HepG2 (cell line): ENCODE data around the gene OR51G1. TPM values are rescaled to one million over a fixed set of nuclear protein-coding genes. Genes with fewer than 3 reads are reported as not detected.

Experiments
- ATAC-seq: fragments of 200-7000 bp; cut with Tn5 transposase; 3 replicates; pipeline ENCODE4 v1.9.1; 2020; ENCODE audit warnings: mild to moderate bottlenecking, moderate library complexity
- BruUV-seq: library from RNA; stranded (reverse); fragments of 400-500 nt; replicated peaks from 2 replicates; lab custom pipeline; 2021; lab: Mats Ljungman, UMichigan
- CTCF ChIA-PET: fragments of 300-600 bp; formaldehyde crosslinking; extraction: SDS; loops from one replicate; lab custom pipeline; 2021; ENCODE audit warnings: low total read pairs, inconsistent platforms, low intra/inter-chr PET ratio; lab: Yijun Ruan, JAX
- POLR2A ChIA-PET: fragments of 350-600 bp; sonication (Branson Sonifier 250); formaldehyde crosslinking; loops from one replicate; lab custom pipeline; 2020; ENCODE audit warnings: antibody characterized with exemption, inconsistent platforms; lab: Yijun Ruan, JAX
- DNase-seq: peaks from one replicate; pipeline ENCODE4 v3.0.0-alpha.2; 2015; ENCODE audit warnings: low spot score
- FAIRE-seq: peaks from 3 replicates; lab custom pipeline; 2011; peaks lifted over from hg19 to GRCh38; lab: Jason Lieb, UNC
- H2AFZ ChIP-seq: one replicate; pipeline ENCODE4 v1.6.1; 2011; ENCODE audit warnings: low read length, inconsistent platforms
- H3K27ac ChIP-seq: fragments of 300-600 bp; 3 replicates; pipeline ENCODE4 v1.8.0; 2011; ENCODE audit warnings: mixed run types, mild to moderate bottlenecking, mixed read lengths, low read length, inconsistent platforms; ENCODE audit not compliant: insufficient read depth; ENCODE audit errors: extremely low read length
- H3K27me3 ChIP-seq, 2 experiments: fragments of 200-600 bp in 1 of 2; 2 replicates in 1 of 2; 3 replicates in 1 of 2; pipeline versions ENCODE4 v1.6.0 to v1.8.0; 2011; ENCODE audit warnings: low read length in 2 of 2, mild to moderate bottlenecking in 2 of 2, moderate library complexity in 2 of 2, inconsistent platforms in 1 of 2; ENCODE audit not compliant: insufficient read depth in 2 of 2, control insufficient read depth in 1 of 2
- H3K36me3 ChIP-seq, 2 experiments: fragments of 200-600 bp in 1 of 2; replicated peaks in 1 of 2; 2 replicates in 1 of 2; 3 replicates in 1 of 2; pipeline versions ENCODE4 v1.5.1 to v1.8.0; 2011; ENCODE audit warnings: low read length in 2 of 2, inconsistent platforms in 1 of 2; ENCODE audit not compliant: insufficient read depth in 2 of 2, control insufficient read depth in 1 of 2
- H3K4me1 ChIP-seq: 2 replicates; pipeline ENCODE4 v1.5.1; 2012; ENCODE audit warnings: low read length, inconsistent platforms; ENCODE audit not compliant: insufficient read depth
- H3K4me2 ChIP-seq: 2 replicates; pipeline ENCODE4 v1.6.0; 2011; ENCODE audit warnings: low read depth, low read length, inconsistent platforms
- H3K4me3 ChIP-seq, 3 experiments: fragments of 200-600 bp in 1 of 3; sonication (generic), shearing (Covaris generic) in 1 of 3; replicated peaks in 1 of 3; 2 replicates each; pipeline ENCODE4 v1.5.1; 2011 to 2016; ENCODE audit warnings: low read length in 3 of 3, inconsistent platforms in 2 of 3, low read depth in 2 of 3, mild to moderate bottlenecking in 2 of 3, control low read depth in 1 of 3, mixed read lengths in 1 of 3; ENCODE audit not compliant: insufficient read depth in 1 of 3
- H3K79me2 ChIP-seq: one replicate; pipeline ENCODE4 v1.6.1; 2011; ENCODE audit warnings: low read length, inconsistent platforms; ENCODE audit not compliant: insufficient read depth
- H3K9ac ChIP-seq: 2 replicates; pipeline ENCODE4 v1.6.0; 2011; ENCODE audit warnings: mild to moderate bottlenecking, low read depth, low read length, inconsistent platforms; ENCODE audit not compliant: insufficient read depth
- H3K9me3 ChIP-seq: 2 replicates; pipeline ENCODE4 v1.5.1; 2012; ENCODE audit warnings: mild to moderate bottlenecking, low read length
- H4K20me1 ChIP-seq: 2 replicates; pipeline ENCODE4 v1.6.0; 2011; ENCODE audit warnings: inconsistent platforms, mild to moderate bottlenecking, low read length, moderate library complexity; ENCODE audit not compliant: insufficient read depth
- ATM ChIP-seq: fragments of 450-650 bp; IDR thresholded peaks from 2 replicates; pipeline ENCODE4 v1.7.1; 2017; ENCODE audit warnings: mild to moderate bottlenecking, borderline replicate concordance
- CREB1 ChIP-seq, 2 experiments: fragments of 450-650 bp in 1 of 2; IDR thresholded peaks; 2 replicates each; pipeline ENCODE4 v1.6.1; 2016 to 2017; ENCODE audit warnings: control low read depth in 1 of 2, mild to moderate bottlenecking in 1 of 2, missing compliant biosample characterization in 1 of 2, missing genetic modification characterization in 1 of 2
- NCOA2 ChIP-seq: sonication (generic); formaldehyde crosslinking; IDR thresholded peaks from 2 replicates; pipeline ENCODE4 v1.8.0; 2022; ENCODE audit warnings: inconsistent platforms
- PAWR ChIP-seq: sonication (generic); formaldehyde crosslinking; IDR thresholded peaks from 2 replicates; pipeline ENCODE4 v1.4.0; 2020; ENCODE audit warnings: missing genetic modification reagents, mild to moderate bottlenecking, borderline replicate concordance
- POLR2A ChIP-seq, 2 experiments: IDR thresholded peaks; 2 replicates each; pipeline ENCODE4 v1.6.1; 2011; ENCODE audit warnings: low read depth in 2 of 2, low read length in 2 of 2, mild to moderate bottlenecking in 1 of 2, moderate library complexity in 1 of 2; ENCODE audit not compliant: insufficient read depth in 1 of 2
- ZFAT ChIP-seq: sonication (generic); formaldehyde crosslinking; conservative IDR thresholded peaks from 2 replicates; pipeline ENCODE4 v1.8.1; 2023; ENCODE audit warnings: missing genetic modification reagents, inconsistent platforms
- ZNF615 ChIP-seq: sonication (generic); formaldehyde crosslinking; IDR thresholded peaks from 2 replicates; pipeline ENCODE4 v1.5.0; 2020; ENCODE audit warnings: mild to moderate bottlenecking, missing genetic modification reagents, borderline replicate concordance
- ZNF746 ChIP-seq: sonication (generic); formaldehyde crosslinking; IDR thresholded peaks from 2 replicates; pipeline ENCODE4 v1.8.0; 2022; ENCODE audit warnings: mild to moderate bottlenecking, missing genetic modification reagents
- ZNF788 ChIP-seq: sonication (generic); formaldehyde crosslinking; IDR thresholded peaks from 2 replicates; pipeline ENCODE4 v1.5.0; 2020; ENCODE audit warnings: mild to moderate bottlenecking, missing genetic modification reagents, borderline replicate concordance
- WGBS: methylation state at CpG from one replicate; pipeline ENCODE4 v1.1.6; 2017; ENCODE audit warnings: low lambda C conversion rate; 5-methylcytosine and 5-hydroxymethylcytosine counted together
- in situ Hi-C: cut with HindIII; loops from 2 replicates; pipeline ENCODE4 v1.10.0; 2017; ENCODE audit warnings: low pct_unique_long_range_greater_than_20kb; ENCODE audit not compliant: extremely low pct_ligation_motif_present
- intact Hi-C: fragments of 100-400 bp; cut with micrococcal nuclease; formaldehyde crosslinking; loops from one replicate; pipeline ENCODE4 v1.10.0; 2022; ENCODE audit not compliant: unreplicated experiment
- polyA plus RNA-seq, 8 experiments: library from polyadenylated mRNA; depleted of rRNA in 3 of 8; stranded (reverse) in 7 of 8; unstranded in 1 of 8; fragments of >200 nt; fragmentation: Illumina TruSeq in 4 of 8; extraction: Trizol in 4 of 8; gene quantifications; 2 replicates each; pipeline versions ENCODE4 v1.2.1 to v1.2.3, GENCODE V29; 2011 to 2016; ENCODE audit warnings: low read depth in 4 of 8, missing spikeins in 1 of 8, mixed read lengths in 1 of 8; ENCODE audit not compliant: insufficient read depth in 1 of 8
- total RNA-seq, 5 experiments: library from RNA; depleted of rRNA; stranded (reverse); fragments of >200 nt; fragmentation: Illumina TruSeq; extraction: Trizol; gene quantifications; 2 replicates each; pipeline ENCODE4 v1.2.3, GENCODE V29; 2016; ENCODE audit warnings: low read depth in 1 of 5
- TF ChIP-seq, protein P1 (sequence below): sonication (generic); formaldehyde crosslinking; IDR thresholded peaks from 2 replicates; pipeline ENCODE4 v1.9.0; 2021; ENCODE audit warnings: missing genetic modification reagents, mild to moderate bottlenecking, borderline replicate concordance
- TF ChIP-seq, protein P2 (sequence below): sonication (generic); formaldehyde crosslinking; IDR thresholded peaks from 2 replicates; pipeline ENCODE4 v1.4.0; 2020; ENCODE audit warnings: missing genetic modification reagents

Gene OR51G1
- total and polyA plus RNA-seq, 2 of the 13 experiments (the other 11 are each of a cell fraction or from before 2014, with no cell fraction given), result not detected

GRCh38 chr11:4960877-4961276 lies 36.7 kb upstream of the OR51G1 start:
- DNase-seq, result no peak
- Histone ChIP-seq H3K4me1 (no peaks in the 10 kb centered on the region), H3K4me3 (no peak overlapping the region), H3K4me2 (no peak overlapping the region), H3K27ac (no peak overlapping the region), H3K9ac (no peak overlapping the region), H3K79me2 (no peaks in the 10 kb centered on the region), H4K20me1 (no peaks in the 10 kb centered on the region), H3K9me3 (no peaks in the 10 kb centered on the region), H3K27me3 (peaks cover 0 to 3% of the 10 kb centered on the region in 2 experiments; a peak in 1 of 5 replicates), H3K36me3 (no peaks in the 10 kb centered on the region), H2AFZ (no peak overlapping the region)
- TF ChIP-seq, protein P1, sequence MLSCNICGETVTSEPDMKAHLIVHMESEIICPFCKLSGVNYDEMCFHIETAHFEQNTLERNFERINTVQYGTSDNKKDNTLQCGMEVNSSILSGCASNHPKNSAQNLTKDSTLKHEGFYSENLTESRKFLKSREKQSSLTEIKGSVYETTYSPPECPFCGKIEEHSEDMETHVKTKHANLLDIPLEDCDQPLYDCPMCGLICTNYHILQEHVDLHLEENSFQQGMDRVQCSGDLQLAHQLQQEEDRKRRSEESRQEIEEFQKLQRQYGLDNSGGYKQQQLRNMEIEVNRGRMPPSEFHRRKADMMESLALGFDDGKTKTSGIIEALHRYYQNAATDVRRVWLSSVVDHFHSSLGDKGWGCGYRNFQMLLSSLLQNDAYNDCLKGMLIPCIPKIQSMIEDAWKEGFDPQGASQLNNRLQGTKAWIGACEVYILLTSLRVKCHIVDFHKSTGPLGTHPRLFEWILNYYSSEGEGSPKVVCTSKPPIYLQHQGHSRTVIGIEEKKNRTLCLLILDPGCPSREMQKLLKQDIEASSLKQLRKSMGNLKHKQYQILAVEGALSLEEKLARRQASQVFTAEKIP (CRISPR knock-in tag), result no peak
- peak; percentile 32; the same call in 1 of the 2 replicates for TF ChIP-seq CREB1 (IDR thresholded peaks at IDR 0.05)
- TF ChIP-seq CREB1 (CRISPR knock-in tag; IDR thresholded peaks at IDR 0.05), result no peak
- TF ChIP-seq NCOA2, result no peak
- no peak for TF ChIP-seq ATM
- TF ChIP-seq PAWR (CRISPR knock-in tag), result no peak
- TF ChIP-seq POLR2A (IDR thresholded peaks at IDR 0.05; ENCODE audit: insufficient read depth in 1 of 2, low read depth in 2 of 2, low read length in 2 of 2), result no peak
- TF ChIP-seq ZNF746 (CRISPR knock-in tag), result no peak
- ChIA-PET POLR2A (no interaction called here), CTCF (no interaction called here)
- no TSS peak for BruUV-seq
- FAIRE-seq, result no peak
- no peak for ATAC-seq
- in situ Hi-C loops (no loop called here), intact Hi-C loops (no loop called here)
- 40% methylated on average over 3 of the region's 3 CpGs for WGBS

GRCh38 chr11:4957396-4957795 lies 33.3 kb upstream of the OR51G1 start:
- intact Hi-C loops (no loop called here), in situ Hi-C loops (no loop called here)
- H3K4me1 ChIP-seq, result no peaks in the 10 kb centered on the region
- ChIA-PET CTCF (no interaction called here), POLR2A (no interaction called here)
- H2AFZ ChIP-seq, result no peak overlapping the region
- no peak overlapping the region for H3K4me3 ChIP-seq
- no peaks in the 10 kb centered on the region for H4K20me1 ChIP-seq
- ATAC-seq, result no peak
- no peak overlapping the region for H3K4me2 ChIP-seq
- H3K27ac ChIP-seq, result no peak overlapping the region
- no peak for FAIRE-seq
- DNase-seq, result no peak
- no TSS peak for BruUV-seq
- no peaks in the 10 kb centered on the region for H3K9me3 ChIP-seq
- H3K9ac ChIP-seq, result no peak overlapping the region
- no peaks in the 10 kb centered on the region for H3K79me2 ChIP-seq
- H3K36me3 ChIP-seq, result no peaks in the 10 kb centered on the region
- peaks cover 0 to 3% of the 10 kb centered on the region in 2 experiments; a peak in 1 of 5 replicates for H3K27me3 ChIP-seq
- WGBS, result 1% methylated on average over 4 of the region's 4 CpGs
- TF ChIP-seq ZNF615 (no peak), ZNF788 (no peak), ZFAT (CRISPR knock-in tag) (no peak)
- TF ChIP-seq, protein P2, sequence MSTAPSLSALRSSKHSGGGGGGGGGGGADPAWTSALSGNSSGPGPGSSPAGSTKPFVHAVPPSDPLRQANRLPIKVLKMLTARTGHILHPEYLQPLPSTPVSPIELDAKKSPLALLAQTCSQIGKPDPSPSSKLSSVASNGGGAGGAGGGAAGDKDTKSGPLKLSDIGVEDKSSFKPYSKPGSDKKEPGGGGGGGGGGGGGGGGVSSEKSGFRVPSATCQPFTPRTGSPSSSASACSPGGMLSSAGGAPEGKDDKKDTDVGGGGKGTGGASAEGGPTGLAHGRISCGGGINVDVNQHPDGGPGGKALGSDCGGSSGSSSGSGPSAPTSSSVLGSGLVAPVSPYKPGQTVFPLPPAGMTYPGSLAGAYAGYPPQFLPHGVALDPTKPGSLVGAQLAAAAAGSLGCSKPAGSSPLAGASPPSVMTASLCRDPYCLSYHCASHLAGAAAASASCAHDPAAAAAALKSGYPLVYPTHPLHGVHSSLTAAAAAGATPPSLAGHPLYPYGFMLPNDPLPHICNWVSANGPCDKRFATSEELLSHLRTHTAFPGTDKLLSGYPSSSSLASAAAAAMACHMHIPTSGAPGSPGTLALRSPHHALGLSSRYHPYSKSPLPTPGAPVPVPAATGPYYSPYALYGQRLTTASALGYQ (CRISPR knock-in tag), result no peak
